DND-41 (cell line): Measurements from ENCODE around the gene PDE1A.

Experiments used
- EZH2 ChIP-seq: IDR thresholded peaks from 3 replicates; pipeline ENCODE4 v1.6.1; 2012; ENCODE audit warnings: borderline replicate concordance, low read depth, mild to moderate bottlenecking, moderate library complexity, low read length, inconsistent platforms; ENCODE audit not compliant: severe bottlenecking
- TF ChIP-seq, protein P1 (sequence below): IDR thresholded peaks from 2 replicates; pipeline ENCODE4 v1.5.1; 2012; ENCODE audit warnings: borderline replicate concordance, low read length, moderate library complexity, mild to moderate bottlenecking; ENCODE audit not compliant: poor library complexity, severe bottlenecking; ENCODE audit errors: extremely low read depth

DNA sequence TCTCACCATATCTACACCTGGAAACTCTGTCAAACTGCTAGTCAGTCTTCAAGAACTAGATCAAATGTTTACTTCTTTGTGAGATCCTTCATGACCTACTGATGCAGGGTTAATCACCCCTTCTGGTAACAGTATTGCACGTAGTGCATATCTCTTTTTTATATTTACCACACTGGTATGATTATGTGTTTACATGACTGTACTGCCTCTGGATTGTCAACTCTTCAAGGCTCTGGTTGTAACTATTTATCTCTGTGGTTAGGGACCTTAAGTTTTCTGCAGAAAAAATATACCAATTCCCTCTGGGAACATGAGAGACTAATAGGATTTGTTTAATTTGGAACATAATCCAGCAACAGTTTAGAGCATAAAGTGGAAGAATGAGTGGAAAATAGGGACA lies 135.5 kb downstream of the PDE1A start:
- TF ChIP-seq, protein P1, sequence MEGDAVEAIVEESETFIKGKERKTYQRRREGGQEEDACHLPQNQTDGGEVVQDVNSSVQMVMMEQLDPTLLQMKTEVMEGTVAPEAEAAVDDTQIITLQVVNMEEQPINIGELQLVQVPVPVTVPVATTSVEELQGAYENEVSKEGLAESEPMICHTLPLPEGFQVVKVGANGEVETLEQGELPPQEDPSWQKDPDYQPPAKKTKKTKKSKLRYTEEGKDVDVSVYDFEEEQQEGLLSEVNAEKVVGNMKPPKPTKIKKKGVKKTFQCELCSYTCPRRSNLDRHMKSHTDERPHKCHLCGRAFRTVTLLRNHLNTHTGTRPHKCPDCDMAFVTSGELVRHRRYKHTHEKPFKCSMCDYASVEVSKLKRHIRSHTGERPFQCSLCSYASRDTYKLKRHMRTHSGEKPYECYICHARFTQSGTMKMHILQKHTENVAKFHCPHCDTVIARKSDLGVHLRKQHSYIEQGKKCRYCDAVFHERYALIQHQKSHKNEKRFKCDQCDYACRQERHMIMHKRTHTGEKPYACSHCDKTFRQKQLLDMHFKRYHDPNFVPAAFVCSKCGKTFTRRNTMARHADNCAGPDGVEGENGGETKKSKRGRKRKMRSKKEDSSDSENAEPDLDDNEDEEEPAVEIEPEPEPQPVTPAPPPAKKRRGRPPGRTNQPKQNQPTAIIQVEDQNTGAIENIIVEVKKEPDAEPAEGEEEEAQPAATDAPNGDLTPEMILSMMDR: no peak
- no peak for TF ChIP-seq EZH2
